AG04450 (cell line): ENCODE measurements around the gene COL13A1. TPM values are rescaled to one million over a fixed set of nuclear protein-coding genes. Genes with fewer than 3 reads are reported as not detected.
A peak's percentile ranks its signal among the peaks of the same experiment; 100 is the strongest.

ENCODE experiments used
- CTCF ChIA-PET: fragments of 300-600, 350-600 bp; formaldehyde crosslinking; extraction: SDS; loops from one replicate; lab custom pipeline; 2022; ENCODE audit warnings: antibody characterized with exemption, inconsistent platforms; lab: Charles Lee
- POLR2A ChIA-PET: fragments of 350-600 bp; formaldehyde crosslinking; extraction: SDS; loops from one replicate; lab custom pipeline; 2021; ENCODE audit warnings: antibody characterized with exemption, inconsistent platforms; lab: Yijun Ruan, JAX
- DNase-seq: peaks from one replicate; pipeline ENCODE4 v3.0.0-alpha.2; 2011; ENCODE audit warnings: low read depth, low spot score
- H3K27ac ChIP-seq: one replicate; pipeline ENCODE4 v1.5.1; 2012; ENCODE audit warnings: low read depth, low read length, control low read depth
- H3K27me3 ChIP-seq: one replicate; pipeline ENCODE4 v1.6.0; 2012; ENCODE audit warnings: low read length; ENCODE audit not compliant: control insufficient read depth, insufficient read depth
- H3K4me3 ChIP-seq: 2 replicates; pipeline ENCODE4 v1.5.1; 2011; ENCODE audit warnings: mild to moderate bottlenecking, low read depth, low read length, control low read depth
- H3K9me3 ChIP-seq: 2 replicates; pipeline ENCODE4 v1.5.1; 2012; ENCODE audit warnings: low read length; ENCODE audit not compliant: control insufficient read depth, insufficient read depth
- CTCF ChIP-seq: IDR thresholded peaks from 2 replicates; pipeline ENCODE4 v1.5.1; 2011; ENCODE audit warnings: low read depth, low read length, control low read depth, inconsistent platforms
- polyA plus RNA-seq: library from polyadenylated mRNA; depleted of rRNA; stranded (reverse); fragments of >200 nt; gene quantifications from 2 replicates; pipeline ENCODE4 v1.2.3, GENCODE V29; 2011

COL13A1 gene
- polyA plus RNA-seq, 1 experiment: 13.1 TPM

GRCh38 chr10:69914398-69915214 lies 112.9 kb downstream of the COL13A1 start:
- peak; percentile 39 for DNase-seq
- ChIA-PET CTCF (interaction anchor here (0.6 to 8.8 kb wide), 50 partner anchors 9 to 506 kb away, joined by 3 to 153 read pairs (median 5); partner anchors contain the start of genes COL13A1 and TYSND1), POLR2A (no interaction called here)
- H3K9me3 ChIP-seq: no peaks in the 10 kb centered on the region
- H3K4me3 ChIP-seq: no peak overlapping the region
- no peaks in the 10 kb centered on the region for H3K27me3 ChIP-seq
- peak; percentile 87 for TF ChIP-seq CTCF
- no peak overlapping the region for H3K27ac ChIP-seq

GRCh38 chr10:69915215-69915560 lies 113.5 kb downstream of the COL13A1 start:
- Histone ChIP-seq H3K27me3 (no peaks in the 10 kb centered on the region), H3K27ac (no peak overlapping the region), H3K4me3 (no peak overlapping the region), H3K9me3 (no peaks in the 10 kb centered on the region)
- POLR2A ChIA-PET: interaction anchor here (0.7 kb wide), 1 partner anchor 228 kb away, joined by 3 read pairs; no protein-coding TSS in a partner anchor
- CTCF ChIA-PET: interaction anchor here (0.6 to 8.8 kb wide), 39 partner anchors 9 to 400 kb away, joined by 3 to 153 read pairs (median 7); partner anchors contain the start of genes COL13A1 and TYSND1
- no peak for TF ChIP-seq CTCF
- DNase-seq: no peak

GRCh38 chr10:69916118-69916517 lies 114.4 kb downstream of the COL13A1 start:
- no peak for TF ChIP-seq CTCF
- DNase-seq: no peak
- H3K9me3 ChIP-seq: no peaks in the 10 kb centered on the region
- no peaks in the 10 kb centered on the region for H3K27me3 ChIP-seq
- ChIA-PET POLR2A (no interaction called here), CTCF (interaction anchor here (1.0 to 8.8 kb wide), 8 partner anchors 12 to 274 kb away, joined by 5 to 153 read pairs (median 22); partner anchors contain the start of gene COL13A1)
- H3K4me3 ChIP-seq: no peak overlapping the region
- H3K27ac ChIP-seq: no peak overlapping the region

GRCh38 chr10:69918036-69918435 lies 116.3 kb downstream of the COL13A1 start:
- DNase-seq: no peak
- ChIA-PET POLR2A (interaction anchor here (0.6 to 1.3 kb wide), 2 partner anchors 9 to 13 kb away, joined by 3 read pairs; no protein-coding TSS in a partner anchor), CTCF (interaction anchor here (1.4 to 8.8 kb wide), 2 partner anchors 130 to 279 kb away, joined by 6 to 153 read pairs; no protein-coding TSS in a partner anchor)

More at GRCh38 chr10:69918036-69918435, 116.3 kb downstream of the COL13A1 start:
- Histone ChIP-seq H3K9me3 (no peaks in the 10 kb centered on the region), H3K4me3 (no peak overlapping the region), H3K27ac (no peak overlapping the region), H3K27me3 (no peaks in the 10 kb centered on the region)
- TF ChIP-seq CTCF: no peak
